Esophagus muscularis mucosa (tissue), 4 donors: ENCODE results near the gene SLC25A11.

Experiments used
- EP300 ChIP-seq: sonication (generic); formaldehyde crosslinking; IDR thresholded peaks from one replicate; pipeline ENCODE4 v1.6.1; 2017; ENCODE audit warnings: antibody characterized with exemption
- POLR2A ChIP-seq: fragments of 450-650 bp; IDR thresholded peaks from one replicate; pipeline ENCODE4 v1.6.1; 2017; ENCODE audit warnings: antibody characterized with exemption, moderate library complexity, mild to moderate bottlenecking, low read depth
- POLR2AphosphoS5 ChIP-seq, 2 donors: sonication (generic); formaldehyde crosslinking; IDR thresholded peaks; one replicate each; pipeline ENCODE4 v1.6.1; 2017; ENCODE audit warnings: antibody characterized with exemption in 2 of 2
- TF ChIP-seq, protein P1 (sequence below), 3 experiments: fragments of 200-600 bp in 2 of 3; fragments of 450-650 bp in 1 of 3; sonication (generic) in 2 of 3; IDR thresholded peaks; one replicate each; pipeline ENCODE4 v1.5.1; 2017 to 2019; ENCODE audit warnings: antibody characterized with exemption in 3 of 3, mild to moderate bottlenecking in 2 of 3, moderate library complexity in 1 of 3

GRCh38 chr17:4969551-4970173 is 29.8 kb upstream of the SLC25A11 start:
- TF ChIP-seq, protein P1, sequence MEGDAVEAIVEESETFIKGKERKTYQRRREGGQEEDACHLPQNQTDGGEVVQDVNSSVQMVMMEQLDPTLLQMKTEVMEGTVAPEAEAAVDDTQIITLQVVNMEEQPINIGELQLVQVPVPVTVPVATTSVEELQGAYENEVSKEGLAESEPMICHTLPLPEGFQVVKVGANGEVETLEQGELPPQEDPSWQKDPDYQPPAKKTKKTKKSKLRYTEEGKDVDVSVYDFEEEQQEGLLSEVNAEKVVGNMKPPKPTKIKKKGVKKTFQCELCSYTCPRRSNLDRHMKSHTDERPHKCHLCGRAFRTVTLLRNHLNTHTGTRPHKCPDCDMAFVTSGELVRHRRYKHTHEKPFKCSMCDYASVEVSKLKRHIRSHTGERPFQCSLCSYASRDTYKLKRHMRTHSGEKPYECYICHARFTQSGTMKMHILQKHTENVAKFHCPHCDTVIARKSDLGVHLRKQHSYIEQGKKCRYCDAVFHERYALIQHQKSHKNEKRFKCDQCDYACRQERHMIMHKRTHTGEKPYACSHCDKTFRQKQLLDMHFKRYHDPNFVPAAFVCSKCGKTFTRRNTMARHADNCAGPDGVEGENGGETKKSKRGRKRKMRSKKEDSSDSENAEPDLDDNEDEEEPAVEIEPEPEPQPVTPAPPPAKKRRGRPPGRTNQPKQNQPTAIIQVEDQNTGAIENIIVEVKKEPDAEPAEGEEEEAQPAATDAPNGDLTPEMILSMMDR (IDR thresholded peaks at IDR 0.05): no peak
- TF ChIP-seq EP300 (no peak), POLR2AphosphoS5 (IDR thresholded peaks at IDR 0.05) (no peak), POLR2A (no peak)
